EH (cell line): ENCODE data around the gene BCL7B.
"Not testable (repeated sequence)": the region's sequence is repeated elsewhere in the genome, so short reads cannot be mapped to it uniquely, and the experiment has no call there.

Experiments used
- DNase-seq: peaks from one replicate; pipeline ENCODE4 v3.0.0-alpha.2; 2015; ENCODE audit warnings: low read depth

Gene BCL7B

DNA sequence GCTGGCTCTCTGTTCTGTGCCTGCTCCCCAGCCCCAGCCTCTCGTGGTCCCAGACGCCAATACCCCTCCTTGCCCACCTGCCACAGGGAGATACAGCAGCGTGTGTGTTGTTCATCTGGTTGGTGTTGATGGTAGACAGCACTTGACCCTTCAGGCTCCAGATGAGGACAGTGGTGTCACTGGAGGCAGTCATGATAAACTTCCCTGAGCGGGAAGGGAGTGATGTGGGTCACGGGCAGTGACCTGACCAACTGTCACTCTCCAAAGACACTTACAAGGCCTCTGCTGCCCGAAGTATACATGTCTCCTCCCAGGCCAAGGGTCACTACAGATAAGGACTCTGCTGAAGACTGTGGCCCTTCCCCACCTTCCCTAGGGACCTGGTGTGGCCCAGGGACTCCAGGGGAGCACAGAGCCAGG, 15.3 kb upstream of the BCL7B start:
- no peak for DNase-seq

DNA sequence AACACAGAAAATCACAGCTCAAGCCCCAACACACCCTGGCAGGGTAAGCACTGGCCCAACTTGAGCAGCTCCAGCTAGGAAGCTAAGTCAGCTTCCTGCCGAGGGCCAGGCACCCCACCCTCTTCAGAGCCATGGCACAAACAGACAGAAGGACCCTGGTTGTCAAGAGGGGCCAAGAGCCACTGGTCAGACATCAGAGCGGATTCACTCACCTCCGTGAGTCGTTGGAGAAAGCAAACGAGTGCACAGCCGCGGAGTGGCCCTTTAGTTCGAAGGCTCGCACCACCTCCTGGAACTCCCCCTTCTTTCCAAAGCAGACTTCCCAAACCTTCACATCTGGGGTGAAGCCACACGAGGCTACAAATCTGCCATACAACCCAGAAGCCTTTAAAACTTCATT, 13.5 kb upstream of the BCL7B start:
- DNase-seq = no peak

DNA sequence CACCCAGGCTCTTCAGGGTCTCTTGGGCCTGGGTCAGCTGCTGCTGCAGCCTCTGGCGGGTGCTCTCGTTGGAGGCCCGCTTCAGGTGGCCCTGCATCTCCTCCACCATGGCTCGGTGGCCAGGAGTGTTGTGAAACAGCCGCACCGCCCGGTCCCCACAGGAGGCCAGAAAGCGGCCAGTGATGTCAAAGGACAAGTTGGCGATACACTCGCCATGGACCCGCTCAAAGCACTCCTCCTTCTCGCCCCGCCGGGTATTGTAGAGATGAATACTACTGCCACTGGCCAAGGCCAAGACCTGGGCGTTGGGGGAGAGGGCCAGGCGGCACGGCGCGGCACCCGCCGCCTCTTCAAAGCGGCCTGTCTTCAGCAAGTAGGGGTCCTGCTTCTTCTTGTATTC, 13.0 kb upstream of the BCL7B start:
- no peak for DNase-seq

DNA sequence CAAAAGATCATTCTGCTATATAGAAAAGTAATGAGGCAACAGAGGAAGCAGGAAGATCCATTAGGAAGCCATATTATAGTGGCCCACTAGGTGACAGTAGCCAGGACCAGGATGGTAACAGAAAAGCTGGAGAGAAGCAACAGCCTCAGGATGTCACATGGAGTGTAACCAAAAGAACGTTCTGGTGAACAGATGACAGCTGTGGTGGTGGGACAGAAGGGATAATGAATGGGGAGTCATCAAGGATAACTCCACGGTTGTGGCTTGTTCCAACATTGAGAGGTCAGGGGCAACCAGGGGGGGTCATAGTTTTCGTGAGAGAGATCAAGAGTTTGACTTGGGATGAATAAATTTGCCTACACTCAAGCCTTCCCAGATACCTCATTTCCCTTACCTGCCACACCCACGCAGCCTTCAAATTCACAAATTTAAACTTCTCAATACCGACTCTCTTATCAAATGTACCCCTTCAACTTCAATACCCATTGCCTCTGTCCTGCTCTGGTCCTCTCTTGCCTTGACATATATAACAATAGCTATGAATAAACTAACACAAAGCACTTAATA, 11.6 kb upstream of the BCL7B start:
- no peak for DNase-seq

DNA sequence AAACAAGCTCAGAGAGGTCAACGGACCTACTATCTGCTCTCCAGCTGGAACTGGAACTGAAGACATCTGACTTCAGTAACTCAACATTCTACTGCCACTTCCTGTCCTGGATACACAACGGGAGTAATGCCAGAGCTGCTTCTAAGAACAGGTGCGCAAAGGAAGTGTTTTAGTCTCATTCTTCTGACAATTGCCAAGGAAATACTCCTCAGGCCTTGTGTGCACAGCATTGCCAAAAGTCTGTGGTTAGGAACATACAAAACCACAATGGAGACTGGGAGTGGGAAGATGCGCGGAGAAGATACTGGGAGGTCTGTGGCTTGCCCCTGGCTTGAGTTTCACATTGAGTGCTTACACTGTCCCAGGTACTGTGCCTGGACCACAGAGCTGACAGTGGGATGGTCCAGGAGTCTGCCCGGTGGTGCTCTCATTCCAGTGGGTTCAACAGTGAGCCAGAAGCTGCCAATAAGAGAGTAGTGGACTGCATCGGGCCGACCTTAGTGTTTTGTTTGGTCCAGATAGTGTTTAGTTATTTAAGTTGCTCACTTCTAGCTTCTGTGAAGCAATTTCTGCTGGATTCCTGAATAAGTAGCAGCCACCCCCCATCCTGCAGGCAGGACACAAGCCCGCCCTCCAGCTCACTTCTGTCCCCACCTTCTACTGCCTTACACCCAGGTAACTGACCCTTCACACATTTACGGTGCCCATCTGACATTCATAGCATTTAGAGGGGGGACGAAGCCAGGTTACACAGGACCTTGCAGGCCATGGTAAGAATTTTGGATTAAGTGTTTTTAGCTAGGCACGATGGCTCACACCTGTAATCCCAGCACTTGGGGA, 10.6 kb upstream of the BCL7B start:
- no peak for DNase-seq

DNA sequence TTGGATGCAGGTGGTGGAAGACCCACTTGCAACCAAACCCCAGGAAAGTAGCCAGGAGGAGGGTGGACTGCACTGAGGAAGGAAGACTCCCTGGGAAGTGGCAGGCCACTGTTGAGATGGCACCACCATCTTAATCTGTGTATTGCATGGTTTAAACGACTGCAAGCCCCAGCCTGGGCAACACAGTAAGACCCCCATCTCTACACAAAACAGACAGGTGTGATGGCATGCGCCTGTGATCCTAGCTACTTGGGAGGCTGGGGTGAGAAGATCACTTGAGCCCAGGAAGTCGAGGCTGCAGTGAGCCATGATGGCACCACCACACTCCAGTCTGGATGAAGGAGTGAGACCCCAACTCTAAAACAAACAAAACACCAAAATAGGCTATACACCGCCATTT, 9.7 kb upstream of the BCL7B start:
- DNase-seq = no peak

DNA sequence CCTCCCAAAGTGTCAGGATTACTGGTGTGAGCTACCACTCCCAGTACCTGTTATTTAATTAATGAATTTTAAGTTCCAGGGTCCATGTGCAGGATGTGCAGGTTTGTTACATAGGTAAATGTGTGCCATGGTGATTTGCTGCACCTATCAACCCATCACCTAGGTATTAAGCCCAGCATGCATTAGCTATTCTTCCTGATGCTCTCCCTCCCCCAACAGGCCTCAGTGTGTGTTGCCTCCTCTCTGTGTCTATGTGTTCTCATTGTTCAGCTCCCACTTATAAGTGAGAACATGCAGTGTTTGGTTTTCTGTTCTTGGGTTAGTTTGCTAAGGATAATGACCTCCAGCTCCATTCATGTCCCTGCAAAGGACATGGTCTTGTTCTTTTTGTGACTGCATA, 8.9 kb upstream of the BCL7B start:
- DNase-seq = not testable (repeated sequence)

DNA sequence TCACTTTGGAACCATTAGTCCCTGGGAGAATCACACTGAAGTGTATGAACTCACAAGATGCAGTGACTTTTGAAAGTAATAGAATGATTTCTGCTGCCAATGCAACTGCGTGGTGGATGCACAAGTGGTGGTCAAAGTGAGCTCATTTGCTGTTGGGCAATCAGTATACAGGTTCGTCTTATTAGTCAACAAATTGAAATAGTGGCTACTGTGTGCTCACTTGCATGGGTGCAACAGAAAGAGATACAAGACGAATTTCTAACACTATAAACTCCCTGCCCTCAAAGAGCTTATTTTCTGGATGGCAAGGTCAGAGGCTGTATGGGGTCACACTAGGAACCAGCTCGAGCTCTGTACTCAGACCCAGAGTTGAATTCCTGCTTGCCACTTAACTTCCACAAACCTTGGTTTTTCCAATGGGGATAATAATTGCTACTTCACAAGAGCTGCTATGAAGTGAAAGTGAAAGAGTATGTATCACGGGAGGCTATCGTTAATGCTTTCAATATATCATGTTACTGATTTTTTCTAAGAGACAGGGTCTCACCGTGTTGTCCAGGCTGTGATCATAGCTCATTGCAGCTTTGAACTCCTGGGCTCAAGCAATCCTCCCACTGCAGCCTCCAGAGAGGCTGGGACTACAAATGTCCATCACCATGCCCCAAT, 8.3 kb upstream of the BCL7B start:
- no peak for DNase-seq

DNA sequence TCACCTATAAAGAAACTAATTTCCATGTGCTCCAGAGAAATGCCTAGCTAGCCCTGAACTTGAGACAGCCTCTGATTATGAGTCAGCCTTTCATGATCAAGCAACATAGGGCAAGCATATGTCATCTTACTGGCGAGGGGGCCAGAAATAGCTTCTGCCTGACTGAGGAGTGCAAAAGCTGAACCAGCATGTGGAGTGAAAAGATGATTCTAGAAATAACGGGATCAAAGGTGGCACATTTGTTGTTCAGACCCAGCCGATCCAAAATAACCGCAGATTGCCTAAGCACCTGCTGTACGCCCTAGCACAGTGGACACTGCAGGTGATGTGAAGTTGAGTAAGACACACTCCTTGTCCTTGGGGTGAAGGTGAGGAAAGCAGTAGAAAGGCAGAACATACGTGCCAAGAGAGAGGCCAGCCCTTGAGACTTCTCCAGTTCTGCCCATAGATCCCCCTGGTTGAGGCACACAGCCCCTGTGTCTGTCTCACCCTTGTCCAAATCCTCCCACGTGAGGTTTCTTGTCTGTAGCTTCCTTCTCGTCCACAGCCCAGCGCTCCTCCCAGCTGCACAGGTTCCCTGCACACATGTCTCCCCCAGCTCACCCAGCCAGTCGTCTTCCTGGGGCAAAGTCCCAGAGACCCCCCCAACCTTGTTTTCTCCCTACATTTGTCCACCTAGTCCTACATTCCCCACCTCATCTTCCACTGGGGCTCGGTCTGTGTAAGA, 2.8 kb upstream of the BCL7B start:
- peak; percentile 88 for DNase-seq

DNA sequence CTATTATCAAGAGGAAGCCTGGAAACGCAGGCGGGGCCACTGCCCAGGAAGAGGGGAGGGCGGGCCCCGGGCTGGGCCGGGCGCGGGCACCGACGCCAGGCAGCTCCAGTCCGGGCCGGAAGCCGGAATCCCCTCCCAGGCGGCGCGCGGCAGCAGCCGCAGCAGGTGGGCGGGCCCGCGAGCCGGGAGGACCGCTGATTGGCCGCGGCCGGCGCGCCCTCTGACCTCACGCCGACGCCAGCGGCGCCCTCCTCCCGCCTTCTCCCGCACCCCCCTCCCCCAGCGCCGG, 438 bp downstream of the BCL7B start:
- DNase-seq = peak; percentile 95

DNA sequence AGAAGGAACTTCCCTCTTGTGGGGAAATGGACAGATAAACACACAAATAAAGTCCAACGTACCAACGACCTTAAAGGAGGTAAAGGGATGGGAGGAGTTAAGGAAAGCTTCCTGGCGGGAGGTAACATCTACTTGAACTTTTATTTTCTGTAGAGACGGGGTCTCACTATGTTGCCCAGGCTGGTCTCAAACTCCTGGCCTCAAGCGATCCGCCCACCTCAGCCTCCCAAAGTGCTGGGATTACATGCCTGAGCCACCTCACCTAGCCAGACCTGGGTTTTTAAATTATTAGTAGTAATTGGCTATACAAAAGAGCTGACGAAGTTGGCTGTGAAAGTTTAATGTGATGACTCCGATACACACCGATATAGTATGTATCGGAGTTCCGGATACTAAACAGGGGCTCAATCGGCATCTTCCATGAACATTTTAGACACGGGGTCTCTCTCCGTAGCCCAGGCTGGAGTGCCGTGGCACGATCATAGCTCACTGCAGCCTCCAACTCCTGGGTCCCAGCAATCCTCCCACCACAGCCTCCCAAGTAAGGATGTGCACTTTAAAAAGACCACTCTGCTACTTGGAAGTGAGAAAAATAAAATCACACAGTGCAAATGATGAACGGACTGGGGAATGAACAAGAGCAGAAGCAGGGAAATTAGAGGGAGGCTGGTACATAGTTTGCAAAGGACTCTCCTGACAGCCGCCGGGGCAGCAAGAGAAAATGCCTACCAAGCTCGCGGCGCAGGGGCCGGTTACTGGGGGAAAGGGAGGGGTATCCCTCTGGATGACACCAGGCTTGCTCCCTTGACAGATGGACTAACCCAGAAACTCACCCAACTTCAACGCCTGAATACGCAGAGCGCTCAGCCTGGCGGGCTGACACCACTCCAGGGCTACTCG, 1.0 kb downstream of the BCL7B start:
- no peak for DNase-seq

DNA sequence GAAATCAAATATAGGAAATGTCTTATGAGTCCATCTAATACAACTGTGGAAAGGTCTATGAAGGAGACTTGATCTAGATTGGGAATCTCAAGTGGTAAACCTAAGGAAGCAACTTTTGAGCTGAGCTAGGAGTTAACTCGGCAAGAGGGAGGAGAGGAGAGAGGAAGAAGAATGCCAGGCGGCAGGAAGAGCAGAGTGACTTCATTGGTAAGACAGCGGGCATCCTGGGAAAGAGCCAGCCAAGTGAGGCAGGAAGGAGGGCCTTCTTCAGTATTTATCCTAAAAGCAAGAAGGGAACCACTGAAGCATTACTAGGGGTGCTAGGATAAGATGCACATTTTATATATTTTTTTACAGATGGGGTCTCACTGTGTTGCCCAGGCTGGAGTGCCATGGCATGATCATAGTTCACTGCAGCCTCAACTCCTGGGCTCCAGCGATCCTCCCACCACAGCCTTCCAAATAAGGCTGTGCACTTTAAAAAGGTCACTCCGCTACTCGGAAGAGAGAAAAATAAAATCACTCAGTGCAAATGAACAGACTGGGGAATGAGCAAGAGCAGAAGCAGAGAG, 2.0 kb downstream of the BCL7B start:
- DNase-seq = peak; percentile 46

DNA sequence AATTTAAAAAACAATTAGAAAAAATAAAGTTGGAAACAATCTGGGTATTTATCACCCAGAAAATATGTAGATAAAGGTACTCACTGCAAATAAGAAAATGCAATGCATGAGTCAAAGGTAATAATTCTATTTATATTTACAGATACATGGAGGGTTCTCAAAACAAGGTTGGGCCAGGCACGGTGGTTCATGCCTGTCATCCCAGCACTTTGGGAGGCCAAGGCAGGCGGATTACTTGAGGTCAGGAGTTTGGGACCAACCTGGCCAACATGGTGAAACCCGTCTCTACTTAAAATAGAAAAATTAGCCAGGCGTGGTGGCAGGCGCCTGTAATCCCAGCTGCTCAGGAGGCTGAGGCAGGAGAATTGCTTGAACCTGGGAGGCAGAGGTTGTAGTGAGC, 7.4 kb downstream of the BCL7B start:
- DNase-seq = not testable (repeated sequence)

DNA sequence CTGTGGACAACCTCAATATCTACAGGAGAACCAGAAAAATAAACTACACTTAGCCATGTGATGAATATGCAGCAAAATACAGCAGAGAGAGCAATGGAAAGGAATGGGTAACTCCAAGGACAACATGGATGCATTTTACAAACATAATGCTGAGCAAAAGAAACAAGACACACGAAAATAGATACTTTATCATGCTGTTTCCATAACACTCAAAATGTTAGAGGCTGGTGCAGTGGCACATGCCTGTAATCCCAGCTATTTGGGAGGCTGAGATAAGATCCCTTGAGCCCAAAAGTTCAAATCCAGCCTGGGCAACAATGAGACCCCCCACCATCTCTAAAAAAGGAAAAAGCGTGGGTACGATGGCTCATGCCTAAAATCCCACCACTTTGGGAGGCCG, 8.3 kb downstream of the BCL7B start:
- no peak for DNase-seq

DNA sequence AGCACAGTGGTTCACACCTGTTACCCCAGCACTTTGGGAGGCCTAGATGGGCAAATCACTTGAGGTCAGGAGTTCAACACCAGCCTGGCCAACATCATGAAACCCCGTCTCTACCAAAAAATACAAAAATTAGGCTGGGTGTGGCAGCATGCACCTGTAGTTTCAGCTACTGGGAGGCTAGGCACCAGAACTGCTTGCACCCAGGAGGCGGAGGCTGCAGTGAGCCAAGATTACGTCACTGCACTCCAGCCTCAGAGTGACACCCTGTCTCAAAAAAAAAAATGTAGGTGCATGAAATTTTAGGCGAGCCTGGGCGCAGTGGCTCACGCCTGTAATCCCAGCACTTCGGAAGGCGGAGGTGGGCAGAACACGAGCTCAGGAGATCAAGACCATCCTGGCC, 9.6 kb downstream of the BCL7B start:
- DNase-seq = no peak

DNA sequence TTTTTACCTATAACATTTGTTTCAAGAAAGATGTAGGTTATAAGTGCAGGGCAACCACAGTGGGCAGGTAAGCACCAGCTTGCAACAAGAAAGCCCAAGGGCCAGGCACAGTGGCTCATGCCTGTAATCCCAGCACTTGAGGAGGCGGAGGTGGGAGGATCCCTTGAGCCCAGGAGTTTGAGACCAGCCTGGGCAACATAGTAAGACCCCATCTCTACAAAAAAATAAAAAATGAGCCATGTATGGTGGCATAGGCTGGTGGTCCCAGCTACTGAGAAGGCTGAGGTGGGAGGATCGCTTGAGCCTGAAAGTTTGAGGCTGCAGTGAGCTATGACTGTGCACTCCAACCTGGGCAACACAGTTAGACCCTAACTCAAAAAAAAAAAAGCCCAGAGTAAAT, 12.8 kb downstream of the BCL7B start:
- DNase-seq = no peak

DNA sequence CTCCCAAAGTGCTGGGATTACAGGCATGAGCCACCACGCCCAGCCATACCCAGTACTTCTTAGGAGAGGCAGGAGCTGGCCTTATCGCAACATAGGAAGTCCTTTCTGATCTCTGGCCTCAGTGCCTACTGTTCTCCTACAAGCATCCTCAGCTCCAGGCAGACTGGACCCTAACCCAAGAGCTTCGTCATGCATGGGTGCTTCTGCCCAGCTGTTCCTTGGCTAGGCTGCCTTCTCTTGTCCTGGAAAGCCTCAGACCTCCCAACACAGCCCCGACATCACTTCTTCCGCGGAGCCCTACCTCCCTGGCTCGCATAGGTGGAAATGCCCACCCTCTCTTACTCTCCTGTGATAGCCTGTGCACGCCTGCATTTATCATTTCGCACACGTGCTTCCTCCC, 15.8 kb downstream of the BCL7B start:
- DNase-seq = no peak

DNA sequence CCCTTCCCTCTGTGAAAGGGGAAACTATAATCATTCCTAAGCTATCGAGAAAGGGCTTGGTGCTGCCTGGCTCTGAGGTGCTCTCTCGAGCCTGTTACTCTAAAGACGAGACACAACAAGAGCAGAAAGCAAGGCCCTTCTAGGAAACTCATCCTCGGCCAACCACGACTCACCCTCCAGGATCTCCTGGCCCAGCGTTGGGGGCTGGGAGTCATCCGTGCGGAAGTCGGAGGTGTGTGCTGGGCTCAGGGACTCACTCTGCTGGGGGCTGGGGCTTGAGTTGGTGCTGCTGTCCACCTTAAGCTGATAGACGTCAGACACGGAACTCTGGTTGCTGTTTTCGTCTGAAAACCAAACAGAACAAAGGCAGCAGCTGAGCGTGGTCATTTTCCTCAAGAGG, 17.8 kb downstream of the BCL7B start:
- DNase-seq = no peak

DNA sequence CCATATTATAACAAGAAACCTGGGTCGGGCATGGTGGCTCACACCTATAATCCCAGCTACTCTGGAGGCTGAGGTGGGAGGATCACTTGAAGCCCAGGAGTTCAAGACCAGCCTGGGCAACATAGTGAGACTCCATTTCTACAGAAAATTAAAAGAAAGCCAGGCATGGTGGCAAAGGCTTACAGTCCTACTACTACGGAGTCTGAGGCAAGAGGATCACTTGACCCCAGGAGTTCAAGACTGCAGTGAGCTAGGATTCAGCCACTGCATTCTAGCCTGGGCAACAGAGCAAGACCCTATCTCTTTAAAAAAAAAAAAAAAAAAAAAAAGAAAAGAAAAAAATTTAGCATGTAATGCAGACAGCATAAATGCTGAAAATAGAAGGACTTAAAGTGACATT, 19.0 kb downstream of the BCL7B start:
- not testable (repeated sequence) for DNase-seq

DNA sequence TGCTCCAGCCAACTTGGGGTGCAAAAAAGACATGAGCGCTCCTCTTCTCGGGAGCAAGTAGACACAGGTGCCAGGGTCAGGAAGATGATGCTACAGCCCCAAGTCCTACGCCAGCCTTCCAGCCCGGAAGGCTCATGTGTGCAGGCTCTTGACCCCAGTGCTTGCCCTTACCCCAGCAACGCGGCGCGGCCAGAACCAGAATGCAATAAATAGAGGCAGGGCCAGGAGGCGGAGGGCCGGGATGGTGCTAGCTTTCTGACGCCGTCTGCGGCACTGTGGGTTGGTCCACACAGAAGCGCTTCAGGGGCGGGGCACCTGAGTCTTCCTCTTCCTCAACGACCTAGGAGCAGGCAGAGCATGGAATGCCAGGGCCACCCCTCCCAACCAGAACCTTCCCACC, 20.4 kb downstream of the BCL7B start:
- no peak for DNase-seq

DNA sequence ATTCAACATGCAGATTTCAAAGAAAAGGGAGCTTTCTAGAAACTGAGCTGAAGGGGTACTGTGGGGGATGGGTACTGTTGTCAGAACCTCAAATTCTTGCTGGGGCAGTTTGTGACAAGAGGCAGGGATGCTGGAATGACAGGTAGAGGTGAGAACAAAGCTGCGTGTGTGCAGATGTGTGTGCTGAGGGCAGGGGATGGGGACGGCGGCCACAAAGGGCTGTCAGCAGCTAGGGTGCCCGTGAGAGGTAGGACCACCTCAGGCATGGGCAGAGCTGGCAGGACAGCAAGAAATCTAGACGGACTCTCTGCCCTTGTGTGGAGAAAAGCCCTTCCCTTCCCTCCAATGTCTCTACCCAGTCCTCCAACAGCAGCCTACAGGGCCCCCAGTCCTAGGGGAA, 21.0 kb downstream of the BCL7B start:
- DNase-seq = no peak

DNA sequence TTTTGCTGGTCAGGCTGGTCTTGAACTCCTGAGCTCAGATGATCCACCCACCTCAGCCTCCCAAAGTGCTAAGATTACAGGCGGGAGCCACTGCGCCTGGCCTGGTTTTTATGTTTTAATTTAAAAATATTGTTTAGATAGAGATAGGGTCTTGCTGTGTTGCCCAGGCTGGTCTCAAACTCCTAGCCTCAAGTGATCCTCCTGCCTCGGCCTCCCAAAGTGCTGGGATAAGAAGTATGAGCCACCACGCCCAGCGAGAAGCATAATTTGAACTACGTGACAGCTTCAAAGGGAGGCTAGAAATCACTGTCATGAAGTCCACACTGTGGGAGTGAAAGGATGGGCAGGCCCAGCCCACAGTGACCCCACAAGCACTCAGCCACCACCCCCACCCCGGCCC, 21.6 kb downstream of the BCL7B start:
- not testable (repeated sequence) for DNase-seq
